ENCODE measurements around the gene IGFBPL1.

The IGFBPL1 gene

DNA sequence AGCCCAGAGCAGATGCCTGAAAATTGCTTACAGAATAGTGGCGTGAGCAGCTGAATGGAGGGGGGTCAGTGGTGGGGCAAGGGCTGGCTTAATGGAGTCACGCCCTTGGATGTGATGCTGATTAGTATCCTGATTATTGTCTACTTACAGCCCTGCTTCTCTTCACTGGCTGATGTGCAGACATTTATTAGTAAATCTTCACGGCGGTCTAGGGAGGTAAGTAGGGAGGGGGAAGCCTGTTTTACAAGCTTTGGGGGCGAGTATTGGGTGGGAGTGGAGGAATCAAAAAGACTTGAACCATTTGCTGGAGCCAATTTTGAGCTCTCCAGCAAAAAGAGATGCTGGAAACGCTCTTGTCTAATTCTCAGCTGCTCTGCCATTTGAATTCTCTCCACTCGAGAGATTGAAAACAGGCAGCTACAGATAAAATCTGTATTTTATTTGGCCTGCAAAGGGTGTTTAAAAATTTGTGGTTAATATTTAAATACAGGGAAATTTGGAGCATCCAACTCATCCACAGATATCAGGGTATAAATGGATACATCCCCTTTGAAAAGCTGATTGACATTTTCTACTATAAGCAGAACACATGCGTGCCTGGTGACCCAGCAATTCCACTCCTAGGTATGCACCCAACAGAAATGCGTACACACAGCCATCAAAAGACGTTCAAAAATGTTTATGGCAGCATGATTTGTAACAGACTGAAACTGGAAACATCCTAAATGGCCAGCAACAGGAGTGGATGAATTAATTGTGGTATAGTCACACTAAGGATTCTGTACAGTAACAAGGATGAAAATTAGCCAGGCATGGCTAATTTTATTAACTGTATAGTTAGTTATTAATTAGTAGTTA is 51.3 kb downstream of the IGFBPL1 start:
- Histone ChIP-seq H3K27ac (ENCODE audit: low read length) (no peak overlapping the region), H3K9ac (ENCODE audit: low read depth, low read length) (no peak overlapping the region), H3K27me3 (ENCODE audit: insufficient read depth, low read length) (peaks cover 25% of the 10 kb centered on the region), H3K36me3 (ENCODE audit: insufficient read depth, low read depth, low read length) (no peaks in the 10 kb centered on the region), H3K4me1 (ENCODE audit: insufficient read depth, low read length) (peaks cover 3% of the 10 kb centered on the region; the same call in 1 of the 2 replicates), H3K4me3 (ENCODE audit: low read length) (no peak overlapping the region), H3K9me3 (ENCODE audit: insufficient read depth, low read depth, low read length) (no peaks in the 10 kb centered on the region)

DNA sequence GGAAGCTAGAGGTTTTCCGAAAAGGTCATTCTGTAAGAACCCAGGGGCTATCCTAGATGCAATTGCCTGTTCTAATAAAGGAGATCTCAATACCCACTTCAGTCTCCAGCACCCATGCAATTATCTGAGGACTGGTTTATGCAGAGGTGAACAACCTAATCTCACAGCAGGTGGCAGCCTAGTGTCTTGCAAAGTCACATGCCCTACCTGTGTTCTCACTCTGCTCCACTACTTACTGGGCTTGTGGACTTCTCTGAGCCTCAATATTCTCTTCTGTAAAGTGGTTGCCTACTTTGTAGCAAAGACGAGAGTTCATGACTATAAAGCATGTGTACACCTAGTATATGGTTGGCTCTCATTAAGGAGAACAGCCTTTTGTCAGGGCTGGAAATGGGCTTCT is 52.8 kb downstream of the IGFBPL1 start:
- H3K4me3 ChIP-seq (ENCODE audit: low read length) = no peak overlapping the region
- H3K9ac ChIP-seq (ENCODE audit: low read depth, low read length) = no peak overlapping the region
- no peaks in the 10 kb centered on the region for H3K36me3 ChIP-seq (ENCODE audit: insufficient read depth, low read depth, low read length)
- peaks cover 25% of the 10 kb centered on the region for H3K27me3 ChIP-seq (ENCODE audit: insufficient read depth, low read length)
- no peaks in the 10 kb centered on the region for H3K9me3 ChIP-seq (ENCODE audit: insufficient read depth, low read depth, low read length)
- H3K27ac ChIP-seq (ENCODE audit: low read length) = no peak overlapping the region
- peaks cover 3% of the 10 kb centered on the region; the same call in 1 of the 2 replicates for H3K4me1 ChIP-seq (ENCODE audit: insufficient read depth, low read length)

DNA sequence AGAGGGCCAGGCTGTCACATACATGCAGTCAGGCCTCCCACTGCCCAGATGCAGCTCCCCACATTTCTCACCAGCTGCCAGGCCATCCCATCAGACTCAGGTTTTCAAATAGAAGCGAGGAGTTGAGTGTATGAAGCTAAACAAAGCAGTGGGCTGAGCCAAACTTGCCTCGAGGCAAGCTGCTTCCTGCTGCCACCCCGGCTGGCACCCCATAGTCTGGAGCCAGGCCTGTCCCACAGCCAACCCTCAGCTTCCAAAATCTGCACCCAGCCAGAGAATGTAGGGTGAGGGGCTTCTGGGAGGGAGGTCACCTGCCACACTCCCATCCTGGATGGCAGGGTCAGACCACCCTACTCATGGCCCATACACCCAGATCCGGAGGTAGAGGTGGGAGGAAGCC is 54.1 kb downstream of the IGFBPL1 start:
- no peaks in the 10 kb centered on the region for H3K36me3 ChIP-seq (ENCODE audit: insufficient read depth, low read depth, low read length)
- peaks cover 25% of the 10 kb centered on the region for H3K27me3 ChIP-seq (ENCODE audit: insufficient read depth, low read length)
- no peaks in the 10 kb centered on the region for H3K4me1 ChIP-seq (ENCODE audit: insufficient read depth, low read length)
- H3K4me3 ChIP-seq (ENCODE audit: low read length) = no peak overlapping the region
- H3K9ac ChIP-seq (ENCODE audit: low read depth, low read length) = no peak overlapping the region
- H3K27ac ChIP-seq (ENCODE audit: low read length) = no peak overlapping the region
- no peaks in the 10 kb centered on the region for H3K9me3 ChIP-seq (ENCODE audit: insufficient read depth, low read depth, low read length)

DNA sequence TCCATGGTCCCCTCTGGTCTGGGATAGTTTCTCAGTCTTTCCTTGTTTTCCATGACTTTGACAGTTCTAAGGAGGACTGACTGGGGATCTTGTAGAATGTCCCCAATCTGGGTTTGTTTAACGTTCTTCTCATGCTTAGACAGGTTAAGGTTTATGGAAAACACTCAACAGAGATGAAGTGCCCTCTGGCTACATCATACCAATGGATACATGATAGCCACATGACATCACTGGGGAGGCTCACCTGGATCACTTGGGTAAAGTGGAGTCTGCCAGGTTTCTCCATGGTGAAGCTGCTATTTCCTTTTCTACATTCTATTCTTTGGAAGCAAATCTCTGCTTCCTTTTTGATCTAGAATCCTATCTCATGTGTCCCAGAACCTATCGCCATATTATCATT is 55.5 kb downstream of the IGFBPL1 start:
- H3K27me3 ChIP-seq (ENCODE audit: insufficient read depth, low read length) = peaks cover 25% of the 10 kb centered on the region
- no peaks in the 10 kb centered on the region for H3K9me3 ChIP-seq (ENCODE audit: insufficient read depth, low read depth, low read length)
- no peak overlapping the region for H3K9ac ChIP-seq (ENCODE audit: low read depth, low read length)
- no peaks in the 10 kb centered on the region for H3K4me1 ChIP-seq (ENCODE audit: insufficient read depth, low read length)
- H3K27ac ChIP-seq (ENCODE audit: low read length) = no peak overlapping the region
- no peak overlapping the region for H3K4me3 ChIP-seq (ENCODE audit: low read length)
- H3K36me3 ChIP-seq (ENCODE audit: insufficient read depth, low read depth, low read length) = no peaks in the 10 kb centered on the region

DNA sequence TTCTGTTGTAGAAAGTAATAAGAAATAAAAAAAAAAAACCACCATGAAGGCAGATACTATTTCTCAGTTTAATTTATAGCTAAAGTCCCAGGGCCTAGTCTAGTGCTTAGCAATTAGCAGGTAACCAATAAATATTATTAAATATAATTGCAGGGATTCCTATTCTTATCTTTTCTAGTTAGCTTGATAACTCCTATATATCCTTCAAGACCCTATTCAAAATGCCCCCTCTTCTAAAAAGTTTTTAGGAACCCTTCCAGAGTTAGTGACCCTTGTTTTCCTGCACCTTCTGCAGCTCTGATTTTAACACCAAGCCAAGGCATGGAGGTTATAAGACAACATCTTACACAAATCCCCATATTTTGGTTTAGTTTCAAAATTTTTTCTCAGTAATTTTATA is 56.4 kb downstream of the IGFBPL1 start:
- no peaks in the 10 kb centered on the region for H3K36me3 ChIP-seq (ENCODE audit: insufficient read depth, low read depth, low read length)
- peaks cover 22% of the 10 kb centered on the region for H3K27me3 ChIP-seq (ENCODE audit: insufficient read depth, low read length)
- H3K4me1 ChIP-seq (ENCODE audit: insufficient read depth, low read length) = no peaks in the 10 kb centered on the region
- H3K4me3 ChIP-seq (ENCODE audit: low read length) = no peak overlapping the region
- H3K9me3 ChIP-seq (ENCODE audit: insufficient read depth, low read depth, low read length) = no peaks in the 10 kb centered on the region
- no peak overlapping the region for H3K9ac ChIP-seq (ENCODE audit: low read depth, low read length)
- H3K27ac ChIP-seq (ENCODE audit: low read length) = no peak overlapping the region

DNA sequence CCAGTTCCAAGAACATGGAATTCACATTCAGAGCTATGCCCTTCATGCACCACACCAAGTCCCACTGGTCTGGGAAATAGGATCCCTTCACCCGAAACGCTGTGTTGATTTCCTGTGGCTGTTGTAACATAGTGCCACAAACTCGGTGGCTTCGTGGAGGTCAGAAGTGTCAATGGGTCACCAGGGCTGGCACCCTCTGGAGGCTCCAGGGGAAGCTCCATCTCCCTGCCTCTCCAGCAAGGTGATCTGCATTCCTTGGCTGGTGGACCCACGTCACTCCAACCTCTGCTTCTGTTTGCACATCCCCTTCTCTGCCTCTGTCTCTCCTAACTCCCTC is 60.7 kb downstream of the IGFBPL1 start:
- no peaks in the 10 kb centered on the region; the same call in 1 of the 2 replicates for H3K27me3 ChIP-seq (ENCODE audit: insufficient read depth, low read length)
- H3K9ac ChIP-seq (ENCODE audit: low read depth, low read length) = no peak overlapping the region
- H3K9me3 ChIP-seq (ENCODE audit: insufficient read depth, low read depth, low read length) = no peaks in the 10 kb centered on the region
- H3K36me3 ChIP-seq (ENCODE audit: insufficient read depth, low read depth, low read length) = no peaks in the 10 kb centered on the region
- no peak overlapping the region for H3K27ac ChIP-seq (ENCODE audit: low read length)
- H3K4me1 ChIP-seq (ENCODE audit: insufficient read depth, low read length) = no peaks in the 10 kb centered on the region
- no peak overlapping the region for H3K4me3 ChIP-seq (ENCODE audit: low read length)

DNA sequence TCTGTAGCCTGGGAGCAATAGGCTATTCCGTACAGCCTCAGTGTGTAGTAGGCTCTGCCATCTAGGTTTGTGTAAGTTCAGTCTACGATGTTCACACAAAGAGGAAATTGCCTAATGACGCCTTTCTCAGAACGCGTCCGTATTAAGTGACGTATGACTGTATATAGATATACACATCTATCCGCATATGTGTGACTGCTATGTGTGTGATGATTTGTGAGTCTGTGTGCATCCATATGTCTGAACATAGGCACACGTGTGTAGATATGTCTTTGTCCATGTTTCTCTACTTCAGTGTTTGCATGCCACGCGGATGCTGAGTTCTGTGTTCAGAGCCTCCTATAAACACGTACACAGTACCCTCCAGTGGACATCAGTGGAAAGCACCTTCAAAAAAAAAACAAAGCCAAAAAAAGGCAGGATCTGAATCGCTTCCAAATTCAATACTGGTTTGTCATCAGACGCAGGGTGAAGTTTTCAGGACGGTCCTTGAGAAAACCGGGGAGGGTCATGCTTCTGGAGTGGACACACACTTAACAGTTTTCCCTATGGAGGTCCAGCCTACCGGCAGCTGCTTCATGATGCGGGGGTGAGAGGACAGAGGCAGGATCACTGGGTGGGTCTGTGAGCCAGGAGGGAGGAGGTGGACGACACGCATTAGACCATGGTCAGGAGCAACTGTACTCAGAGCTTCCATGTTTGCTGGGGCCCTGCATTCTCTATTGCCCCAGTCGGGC is 61.2 kb downstream of the IGFBPL1 start:
- no peak overlapping the region for H3K4me3 ChIP-seq (ENCODE audit: low read length)
- H3K4me1 ChIP-seq (ENCODE audit: insufficient read depth, low read length) = no peaks in the 10 kb centered on the region
- H3K36me3 ChIP-seq (ENCODE audit: insufficient read depth, low read depth, low read length) = no peaks in the 10 kb centered on the region
- H3K27me3 ChIP-seq (ENCODE audit: insufficient read depth, low read length) = no peaks in the 10 kb centered on the region; the same call in 1 of the 2 replicates
- H3K9ac ChIP-seq (ENCODE audit: low read depth, low read length) = no peak overlapping the region
- no peaks in the 10 kb centered on the region for H3K9me3 ChIP-seq (ENCODE audit: insufficient read depth, low read depth, low read length)
- H3K27ac ChIP-seq (ENCODE audit: low read length) = no peak overlapping the region

DNA sequence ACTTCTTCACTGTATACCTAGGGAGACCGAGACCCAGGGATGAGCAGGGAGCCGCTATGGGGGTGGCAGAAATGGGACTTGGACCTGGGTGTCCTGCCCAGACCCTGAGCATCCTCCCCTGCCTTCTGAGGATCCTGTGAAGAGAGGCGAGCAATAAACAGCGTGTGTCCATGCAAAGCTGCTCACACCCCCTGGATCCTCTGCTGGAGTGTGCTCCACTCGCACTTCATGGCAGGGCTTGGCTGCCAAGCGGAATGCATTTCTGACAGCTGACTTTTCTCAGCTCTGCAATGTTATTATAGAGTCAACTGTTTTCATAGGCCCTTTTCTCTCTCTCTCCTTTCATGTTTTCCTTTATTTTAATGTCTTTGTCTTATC is 62.8 kb downstream of the IGFBPL1 start:
- H3K9ac ChIP-seq (ENCODE audit: low read depth, low read length) = no peak overlapping the region
- no peak overlapping the region for H3K4me3 ChIP-seq (ENCODE audit: low read length)
- H3K36me3 ChIP-seq (ENCODE audit: insufficient read depth, low read depth, low read length) = no peaks in the 10 kb centered on the region
- no peak overlapping the region for H3K27ac ChIP-seq (ENCODE audit: low read length)
- no peaks in the 10 kb centered on the region for H3K4me1 ChIP-seq (ENCODE audit: insufficient read depth, low read length)
- H3K27me3 ChIP-seq (ENCODE audit: insufficient read depth, low read length) = no peaks in the 10 kb centered on the region; the same call in 1 of the 2 replicates
- H3K9me3 ChIP-seq (ENCODE audit: insufficient read depth, low read depth, low read length) = no peaks in the 10 kb centered on the region

DNA sequence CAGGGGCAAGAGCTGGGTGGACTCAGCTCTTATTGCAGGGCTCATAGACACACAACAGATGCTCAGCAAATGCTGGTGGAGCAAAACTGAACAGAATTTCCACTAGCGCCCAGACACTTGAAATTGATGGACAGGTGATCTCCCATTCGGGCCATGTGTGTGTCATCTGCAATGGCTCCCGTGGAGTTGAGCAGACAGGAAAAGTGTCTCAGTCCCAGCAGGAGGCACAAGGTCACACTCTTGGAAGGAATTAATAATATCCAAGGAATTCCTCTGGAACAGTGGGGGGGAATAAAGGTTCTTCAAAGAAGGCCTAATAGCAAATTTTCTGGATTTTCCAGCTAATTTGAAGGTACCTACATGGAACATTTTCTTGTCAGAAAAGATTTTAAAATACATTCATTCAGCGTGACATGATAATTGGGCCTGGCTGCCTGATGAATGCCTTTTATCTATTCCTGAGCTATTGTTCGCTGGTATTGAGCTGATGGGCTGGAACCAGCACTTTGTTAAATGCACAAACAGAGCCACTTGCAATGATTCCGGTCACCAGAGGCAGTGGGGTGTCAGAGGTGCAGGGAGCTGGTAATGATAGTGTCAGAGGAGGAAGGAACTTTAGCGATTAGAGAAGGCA is 63.3 kb downstream of the IGFBPL1 start:
- Histone ChIP-seq H3K27me3 (ENCODE audit: insufficient read depth, low read length) (no peaks in the 10 kb centered on the region; the same call in none of the 2 replicates), H3K4me1 (ENCODE audit: insufficient read depth, low read length) (no peaks in the 10 kb centered on the region), H3K36me3 (ENCODE audit: insufficient read depth, low read depth, low read length) (no peaks in the 10 kb centered on the region), H3K9me3 (ENCODE audit: insufficient read depth, low read depth, low read length) (no peaks in the 10 kb centered on the region), H3K4me3 (ENCODE audit: low read length) (no peak overlapping the region), H3K27ac (ENCODE audit: low read length) (no peak overlapping the region), H3K9ac (ENCODE audit: low read depth, low read length) (no peak overlapping the region)

DNA sequence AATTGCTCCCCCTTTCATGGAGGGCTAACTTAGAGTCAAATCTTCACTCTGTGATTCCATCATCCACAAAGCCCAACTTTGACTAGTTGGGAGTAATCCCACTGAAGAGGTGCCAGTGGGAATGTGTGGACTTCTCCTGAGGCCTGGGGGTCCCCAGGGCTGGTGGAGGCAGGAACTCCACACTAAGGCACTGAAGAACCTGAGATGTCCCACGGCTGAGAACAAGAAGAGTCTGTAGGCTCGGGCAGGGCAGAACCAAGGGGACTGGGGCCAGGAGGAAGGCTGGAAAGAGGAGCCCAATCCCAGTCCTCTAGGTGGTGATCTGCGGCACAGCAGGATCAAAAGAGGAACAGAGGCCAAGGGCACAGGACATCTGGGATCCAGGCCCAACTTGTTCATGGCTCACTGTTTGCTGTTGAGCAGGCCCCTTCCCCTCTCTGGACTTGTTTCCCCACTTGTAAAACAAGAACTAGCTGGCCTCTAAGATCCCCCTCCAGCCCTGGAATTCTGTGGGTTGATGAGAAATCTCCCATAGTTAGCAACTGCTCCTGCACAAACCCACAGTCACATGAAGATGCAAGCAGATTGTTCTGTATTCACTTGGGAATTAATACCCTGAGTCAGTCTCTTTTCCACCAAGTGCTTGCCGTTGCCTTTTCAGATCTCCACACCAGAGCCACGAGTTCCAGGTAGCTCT is 64.4 kb downstream of the IGFBPL1 start:
- peaks cover 9% of the 10 kb centered on the region for H3K27me3 ChIP-seq (ENCODE audit: insufficient read depth, low read length)
- no peak overlapping the region for H3K9ac ChIP-seq (ENCODE audit: low read depth, low read length)
- H3K9me3 ChIP-seq (ENCODE audit: insufficient read depth, low read depth, low read length) = no peaks in the 10 kb centered on the region
- no peak overlapping the region for H3K27ac ChIP-seq (ENCODE audit: low read length)
- H3K4me3 ChIP-seq (ENCODE audit: low read length) = no peak overlapping the region
- H3K4me1 ChIP-seq (ENCODE audit: insufficient read depth, low read length) = no peaks in the 10 kb centered on the region
- H3K36me3 ChIP-seq (ENCODE audit: insufficient read depth, low read depth, low read length) = no peaks in the 10 kb centered on the region

DNA sequence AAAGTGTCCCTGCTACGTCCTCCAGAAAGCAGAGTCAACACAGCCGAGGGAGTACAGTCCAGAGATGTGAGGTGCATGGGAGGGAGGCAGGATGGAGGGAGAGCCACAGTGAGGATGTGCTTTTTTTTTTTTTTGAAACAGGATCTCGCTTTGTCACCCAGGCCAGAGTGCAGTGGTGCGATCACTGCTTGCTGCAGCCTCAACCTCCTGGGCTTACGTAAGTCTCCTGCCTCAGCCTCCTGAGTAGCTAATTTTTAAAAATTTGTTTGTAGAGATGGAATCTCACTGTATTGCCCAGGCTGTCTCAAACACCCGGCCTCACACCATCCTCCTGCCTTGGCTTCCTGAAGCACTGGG is 65.0 kb downstream of the IGFBPL1 start:
- H3K4me1 ChIP-seq (ENCODE audit: insufficient read depth, low read length) = no peaks in the 10 kb centered on the region
- H3K9me3 ChIP-seq (ENCODE audit: insufficient read depth, low read depth, low read length) = no peaks in the 10 kb centered on the region
- peaks cover 13% of the 10 kb centered on the region for H3K27me3 ChIP-seq (ENCODE audit: insufficient read depth, low read length)
- no peak overlapping the region for H3K27ac ChIP-seq (ENCODE audit: low read length)
- H3K4me3 ChIP-seq (ENCODE audit: low read length) = no peak overlapping the region
- H3K9ac ChIP-seq (ENCODE audit: low read depth, low read length) = no peak overlapping the region
- no peaks in the 10 kb centered on the region for H3K36me3 ChIP-seq (ENCODE audit: insufficient read depth, low read depth, low read length)

Data from iPS-20b (cell line).